Measurements from ENCODE around the gene AHR.

DNA sequence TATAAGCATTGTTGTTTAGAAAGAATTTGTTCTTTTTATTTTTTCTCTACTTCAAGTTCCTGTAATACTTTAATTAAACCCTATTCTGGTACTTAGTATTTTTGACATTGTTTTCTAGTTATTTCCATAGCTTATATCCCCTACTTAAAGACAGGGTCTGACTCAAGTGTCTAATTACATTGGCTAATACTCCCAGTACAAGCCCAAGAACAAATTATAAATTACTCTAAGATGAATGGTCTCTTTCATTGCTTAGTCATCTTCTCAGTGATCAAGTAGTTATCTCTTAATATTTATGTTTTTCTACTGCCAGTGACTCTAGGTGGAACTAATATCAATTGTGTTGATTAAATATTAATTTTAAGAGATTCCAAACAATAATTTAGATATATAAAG is 21.6 kb downstream of the AHR start:
- TF ChIP-seq, protein P1, sequence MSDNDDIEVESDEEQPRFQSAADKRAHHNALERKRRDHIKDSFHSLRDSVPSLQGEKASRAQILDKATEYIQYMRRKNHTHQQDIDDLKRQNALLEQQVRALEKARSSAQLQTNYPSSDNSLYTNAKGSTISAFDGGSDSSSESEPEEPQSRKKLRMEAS (IDR thresholded peaks at IDR 0.05; ENCODE audit: insufficient read depth, insufficient read length): no peak
- TF ChIP-seq, protein P2, sequence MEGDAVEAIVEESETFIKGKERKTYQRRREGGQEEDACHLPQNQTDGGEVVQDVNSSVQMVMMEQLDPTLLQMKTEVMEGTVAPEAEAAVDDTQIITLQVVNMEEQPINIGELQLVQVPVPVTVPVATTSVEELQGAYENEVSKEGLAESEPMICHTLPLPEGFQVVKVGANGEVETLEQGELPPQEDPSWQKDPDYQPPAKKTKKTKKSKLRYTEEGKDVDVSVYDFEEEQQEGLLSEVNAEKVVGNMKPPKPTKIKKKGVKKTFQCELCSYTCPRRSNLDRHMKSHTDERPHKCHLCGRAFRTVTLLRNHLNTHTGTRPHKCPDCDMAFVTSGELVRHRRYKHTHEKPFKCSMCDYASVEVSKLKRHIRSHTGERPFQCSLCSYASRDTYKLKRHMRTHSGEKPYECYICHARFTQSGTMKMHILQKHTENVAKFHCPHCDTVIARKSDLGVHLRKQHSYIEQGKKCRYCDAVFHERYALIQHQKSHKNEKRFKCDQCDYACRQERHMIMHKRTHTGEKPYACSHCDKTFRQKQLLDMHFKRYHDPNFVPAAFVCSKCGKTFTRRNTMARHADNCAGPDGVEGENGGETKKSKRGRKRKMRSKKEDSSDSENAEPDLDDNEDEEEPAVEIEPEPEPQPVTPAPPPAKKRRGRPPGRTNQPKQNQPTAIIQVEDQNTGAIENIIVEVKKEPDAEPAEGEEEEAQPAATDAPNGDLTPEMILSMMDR (IDR thresholded peaks at IDR 0.05; ENCODE audit: extremely low read depth in 1 of 2, insufficient read depth in 1 of 2, low read depth in 1 of 2, low read length in 2 of 2): no peak
- TF ChIP-seq FOS (IDR thresholded peaks at IDR 0.05; ENCODE audit: borderline replicate concordance, insufficient read depth, low read length) (no peak), MYC (IDR thresholded peaks at IDR 0.05; ENCODE audit: low read depth, low read length) (no peak), POLR2A (IDR thresholded peaks at IDR 0.05; ENCODE audit: low read depth, low read length) (no peak)

All from endothelial cell of umbilical vein (primary cell).